HG03432 (cell line): ENCODE measurements around the gene HMGN5.
A peak's percentile ranks its signal among the peaks of the same experiment; 100 is the strongest.

Source experiments
- ATAC-seq: cut with Tn5 transposase; IDR thresholded peaks from one replicate; pipeline ENCODE4 v1.9.1; 2021; ENCODE audit warnings: mild to moderate bottlenecking, moderate library complexity; ENCODE audit not compliant: unreplicated experiment

HMGN5 gene

GRCh38 chrX:81201671-81202455 is at the start of gene HMGN5, which contains the start of gene SH3BGRL:
Gene HMGN5 (minus strand): TSS chrX:81201913. CDS start chrX:81121549, 80,364 bp downstream.
Gene SH3BGRL (plus strand): TSS chrX:81202102. CDS start chrX:81202201, 99 bp downstream.
- peak; percentile 97 for ATAC-seq

- ATAC-seq, result no peak
These were observed 40.0 kb upstream of the HMGN5 start for GRCh38 chrX:81241753-81242152.

- ATAC-seq, result no peak
These were observed 39.1 kb upstream of the HMGN5 start for GRCh38 chrX:81240701-81241331.

DNA sequence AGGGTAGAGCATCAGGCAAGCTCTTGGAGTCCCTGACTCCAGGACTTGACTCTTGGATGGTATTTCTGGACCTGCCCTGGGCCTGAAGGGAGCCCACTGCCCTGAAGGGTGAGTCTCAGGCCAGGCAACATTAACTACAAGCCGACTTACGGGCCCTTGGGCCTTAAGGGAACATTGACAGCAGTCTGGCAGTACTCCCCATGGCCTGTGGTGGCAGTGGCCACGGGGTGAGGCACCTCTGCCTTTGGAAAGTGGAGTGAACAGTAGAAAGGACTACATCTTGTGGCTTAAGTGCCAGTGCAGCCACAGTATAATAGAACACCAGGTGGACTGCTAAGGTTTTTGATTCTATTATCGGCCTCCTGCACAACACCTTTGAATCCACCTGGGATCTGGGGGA is 36.5 kb upstream of the HMGN5 start:
- ATAC-seq, result no peak

DNA sequence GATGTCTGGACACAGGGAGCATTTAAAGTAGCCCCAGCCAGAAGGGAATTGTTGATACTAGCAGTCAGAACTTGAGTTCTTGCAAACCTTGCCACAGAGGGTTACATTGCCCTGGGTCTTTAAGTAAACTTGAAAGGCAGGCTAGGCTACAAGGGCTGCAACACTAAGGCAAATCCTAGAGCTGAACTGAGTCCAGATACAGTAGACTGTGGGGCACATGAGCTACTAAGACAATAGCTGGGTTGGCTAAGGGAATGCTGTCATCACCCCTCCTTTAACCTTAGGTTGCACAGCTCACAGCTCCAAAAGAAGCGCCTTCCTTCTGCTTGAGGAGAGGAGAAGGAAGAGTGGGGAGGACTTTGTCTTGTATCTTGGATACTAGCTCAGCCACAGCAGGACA is 35.8 kb upstream of the HMGN5 start:
- no peak for ATAC-seq

DNA sequence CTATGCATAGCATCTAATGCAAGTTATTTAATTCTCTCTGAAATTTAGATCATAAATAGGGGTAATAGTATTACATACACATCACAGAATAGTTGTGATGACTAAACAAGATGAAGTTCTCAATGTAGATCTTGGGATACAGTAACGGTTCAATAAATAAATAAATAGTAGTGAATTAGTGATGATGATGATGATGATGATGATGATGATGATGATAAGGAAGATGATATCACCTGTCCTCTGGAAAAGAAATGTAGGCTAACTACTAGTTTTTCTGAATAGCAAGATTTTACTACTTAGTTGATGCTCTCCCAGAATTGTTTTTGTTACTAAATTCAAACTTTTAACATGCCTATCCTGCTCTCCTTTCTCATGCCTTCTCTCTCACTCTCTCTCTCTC is 30.5 kb upstream of the HMGN5 start:
- ATAC-seq, result no peak

- ATAC-seq, result no peak
These were observed 29.8 kb upstream of the HMGN5 start for GRCh38 chrX:81231476-81231875.

- no peak for ATAC-seq
These were observed 28.2 kb upstream of the HMGN5 start for GRCh38 chrX:81229901-81230300.

- ATAC-seq, result no peak
These were observed 27.5 kb upstream of the HMGN5 start for GRCh38 chrX:81229229-81229628.

DNA sequence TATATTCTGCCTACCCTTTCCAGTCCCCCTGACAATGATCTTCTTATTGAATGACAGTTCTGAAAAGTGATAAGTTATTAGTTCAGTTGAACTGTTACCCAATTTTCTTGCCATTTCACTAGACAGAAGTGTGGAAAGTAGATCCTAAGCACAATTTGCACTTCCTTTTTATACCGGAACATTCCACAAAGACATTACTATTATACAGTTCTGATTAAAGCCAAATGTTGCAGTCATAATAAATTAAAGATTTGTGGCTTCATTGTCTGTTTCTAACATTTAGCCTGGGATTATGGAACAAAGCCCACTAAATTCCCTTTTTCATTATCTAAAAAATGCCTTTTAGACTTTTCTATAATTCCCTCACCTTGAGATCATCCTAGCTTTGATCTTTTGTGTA is 14.0 kb upstream of the HMGN5 start:
- ATAC-seq, result no peak

DNA sequence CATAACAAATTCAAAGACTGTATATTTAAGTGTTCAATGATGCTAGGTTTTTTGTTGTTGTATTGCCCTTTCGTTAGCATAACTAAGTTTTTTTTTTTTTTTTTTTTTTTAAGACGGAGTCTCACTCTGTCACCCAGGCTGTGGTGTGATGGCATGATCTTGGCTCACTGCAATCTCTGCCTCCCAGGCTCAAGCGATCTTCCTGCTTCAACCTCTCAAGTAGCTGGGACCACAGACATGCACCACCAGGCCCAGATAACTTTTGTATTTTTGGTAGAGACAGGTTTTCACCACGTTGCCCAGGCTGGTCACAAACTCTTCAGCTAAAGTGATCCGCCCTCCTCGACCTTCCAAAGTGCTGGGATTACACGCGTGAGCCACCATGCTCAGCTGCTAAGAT is 7.2 kb upstream of the HMGN5 start:
- no peak for ATAC-seq

GRCh38 chrX:81206476-81206875 is 4.8 kb upstream of the HMGN5 start:
- ATAC-seq, result no peak

GRCh38 chrX:81205551-81205950 is 3.8 kb upstream of the HMGN5 start:
- ATAC-seq, result no peak

DNA sequence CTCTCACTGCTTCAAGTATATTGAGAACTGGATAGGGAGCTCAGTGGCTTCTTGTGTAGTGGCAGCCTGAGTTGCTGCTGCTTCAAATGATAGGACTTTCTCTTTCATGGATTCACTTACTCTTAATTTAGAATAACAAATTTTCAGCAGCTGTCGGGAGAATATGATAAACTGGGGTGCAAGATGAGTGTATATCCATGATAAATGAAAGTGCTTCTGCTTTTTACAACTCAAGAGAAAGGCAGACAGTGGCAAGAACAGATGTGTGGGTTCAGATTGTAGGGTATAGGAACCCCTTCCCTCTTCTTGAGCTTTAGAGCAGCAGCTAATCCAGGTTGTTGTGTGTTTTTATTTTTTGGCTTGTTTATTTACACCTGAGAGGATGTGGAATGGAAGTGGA is 1.2 kb upstream of the HMGN5 start:
- ATAC-seq, result no peak

GRCh38 chrX:81202456-81202819 is 725 bp upstream of the HMGN5 start:
- ATAC-seq, result no peak

DNA sequence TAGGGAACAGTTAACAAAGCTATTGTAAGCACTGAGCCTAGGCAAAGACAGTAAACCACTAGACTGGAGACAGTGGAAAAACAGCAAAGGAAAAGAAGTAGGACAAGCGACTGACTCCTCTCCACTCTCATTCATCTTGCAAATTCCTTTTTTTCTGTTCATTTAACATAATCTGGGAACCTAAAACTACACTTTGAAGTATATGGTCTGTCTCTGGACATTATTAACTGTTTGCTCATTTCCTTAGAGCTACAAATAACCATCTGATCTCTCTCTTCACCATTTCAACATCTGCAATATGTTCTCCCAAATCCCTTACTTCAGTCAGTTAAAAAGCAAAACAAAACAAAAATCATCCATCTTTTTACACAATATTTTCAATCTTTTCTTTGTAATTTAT is 642 bp downstream of the HMGN5 start:
- no peak for ATAC-seq

DNA sequence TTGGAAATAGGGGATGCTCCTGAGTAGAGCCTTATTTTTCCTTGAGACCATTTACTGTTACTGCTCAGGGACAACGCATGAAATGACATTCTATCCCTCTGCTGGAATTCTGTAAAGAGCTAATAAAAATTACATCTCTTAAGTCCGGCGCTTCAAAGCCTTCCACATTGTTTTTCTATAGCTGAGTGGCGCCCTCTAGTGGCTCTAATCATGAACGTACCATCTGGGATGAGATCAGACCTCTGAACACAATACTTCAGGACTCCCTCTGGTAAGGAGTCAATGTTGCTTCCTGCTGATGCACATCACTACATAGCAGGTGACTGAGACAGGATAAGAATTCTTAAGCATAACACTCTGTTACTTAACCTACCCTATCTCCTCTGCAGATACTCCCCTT is 6.0 kb downstream of the HMGN5 start:
- peak; percentile 93 for ATAC-seq

- ATAC-seq, result no peak
These were observed 6.5 kb downstream of the HMGN5 start for GRCh38 chrX:81195259-81195658.

- peak; percentile 56 for ATAC-seq
These were observed 27.4 kb downstream of the HMGN5 start for GRCh38 chrX:81174286-81174685.

DNA sequence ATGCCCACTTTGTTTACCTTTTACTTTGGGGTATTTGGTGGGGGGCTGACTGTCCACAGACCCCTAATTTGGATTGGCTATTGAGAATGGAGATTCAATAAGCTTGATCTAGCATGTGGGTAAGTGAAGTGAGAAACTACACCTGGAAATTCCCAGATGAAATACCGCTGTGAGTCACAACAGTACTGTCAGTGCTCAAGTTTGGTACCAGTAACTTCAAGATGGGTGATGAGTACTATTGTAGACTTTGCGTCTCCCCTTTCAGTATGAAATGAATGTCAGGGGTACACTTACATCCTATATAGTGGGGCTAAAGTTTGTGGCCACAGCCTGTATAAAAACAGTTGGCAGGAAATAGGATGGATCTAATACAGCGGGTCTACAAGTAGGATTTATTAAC is 33.3 kb downstream of the HMGN5 start:
- no peak for ATAC-seq

GRCh38 chrX:81121513-81122363 is 80.0 kb downstream of the HMGN5 start:
- peak; percentile 97 for ATAC-seq

DNA sequence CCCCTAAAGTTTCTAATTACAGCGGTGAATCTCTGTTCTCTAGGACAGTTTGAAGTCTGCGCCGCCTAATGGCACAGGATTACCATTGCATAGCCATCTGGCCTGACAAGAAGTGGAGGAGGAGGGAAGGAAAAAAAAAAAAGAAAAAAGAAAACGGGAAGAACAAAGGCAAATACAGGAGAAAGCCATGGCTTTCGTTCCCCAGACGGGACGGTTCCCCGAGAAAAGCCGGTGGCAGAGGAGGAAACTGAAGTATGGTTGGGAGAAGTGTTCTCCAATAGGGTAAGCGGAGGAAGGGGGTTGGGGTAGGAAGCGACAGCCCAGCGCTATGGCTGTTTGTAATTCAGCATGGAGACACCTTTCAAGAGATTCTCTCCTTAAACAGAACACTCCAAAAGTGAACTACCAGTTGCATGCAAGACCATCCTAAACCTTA is 80.8 kb downstream of the HMGN5 start:
- peak; percentile 63 for ATAC-seq
